Stimulated activated naive CD8-positive, alpha-beta T cell treated with anti-CD3 and anti-CD28 coated beads, Interleukin-15, Interleukin-2, amounts not matched to agents 100 U/mL and 50 U/mL, for 24 hours (primary cell): Measurements from ENCODE around the gene RB1.
A peak's percentile ranks its signal among the peaks of the same experiment; 100 is the strongest.

Source experiments
- ATAC-seq: fragments of 150-1000 bp; cut with Tn5 transposase; one replicate; pipeline ENCODE4 v1.10.0; 2021
- DNase-seq: peaks from one replicate; pipeline ENCODE4 v3.0.0; 2021

Gene RB1

DNA sequence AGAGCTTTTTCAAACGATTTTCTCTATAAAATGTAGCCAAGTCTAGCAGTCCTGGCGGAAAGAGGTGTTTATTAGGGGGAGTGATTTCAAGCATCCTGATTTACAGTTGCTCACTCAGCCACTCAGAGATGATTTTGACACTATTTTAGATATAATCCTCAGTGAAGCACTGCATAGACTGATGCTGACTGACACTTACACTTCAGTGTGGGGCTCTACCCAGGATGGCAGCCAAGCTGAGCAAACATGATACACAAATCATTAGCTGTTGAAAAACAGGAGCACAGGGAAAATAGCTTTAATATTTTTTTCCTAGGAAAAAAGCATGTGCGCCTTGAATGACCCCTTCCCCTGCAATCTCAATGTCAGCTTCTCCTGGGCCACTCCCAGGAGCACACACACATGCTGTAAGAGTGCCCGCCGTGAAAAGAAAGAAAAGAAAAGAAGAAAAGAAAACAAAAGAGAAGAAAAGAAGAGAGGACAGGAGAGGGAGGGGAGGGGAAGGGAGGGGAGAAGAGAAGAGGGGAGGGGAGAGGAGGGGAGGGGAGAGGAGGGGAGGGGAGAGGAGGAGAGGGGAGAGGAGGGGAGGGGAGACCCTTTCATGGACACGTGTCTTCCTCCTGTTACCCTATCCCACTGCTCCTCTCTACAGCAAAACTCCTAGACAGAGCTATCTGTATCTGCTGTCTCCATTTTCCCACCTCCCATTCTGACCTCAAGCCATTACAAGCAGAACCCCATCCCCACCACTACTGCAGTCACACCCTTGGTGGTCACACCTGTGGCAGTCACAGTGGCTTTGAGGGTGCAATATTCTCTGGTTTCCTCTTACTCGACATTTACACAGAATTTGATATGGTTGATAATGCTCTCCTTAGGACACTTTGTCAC is 193.0 kb downstream of the RB1 start:
- DNase-seq (peak; percentile 29), ATAC-seq (no peak)

GRCh38 chr13:48497669-48498068 is 194.1 kb downstream of the RB1 start:
- DNase-seq, result no peak
- ATAC-seq, result no peak

GRCh38 chr13:48500652-48501197 is 197.2 kb downstream of the RB1 start:
- no peak for DNase-seq
- no peak for ATAC-seq

- DNase-seq (no peak), ATAC-seq (no peak)
Observed at GRCh38 chr13:48501705-48502104, 198.2 kb downstream of the RB1 start.

DNA sequence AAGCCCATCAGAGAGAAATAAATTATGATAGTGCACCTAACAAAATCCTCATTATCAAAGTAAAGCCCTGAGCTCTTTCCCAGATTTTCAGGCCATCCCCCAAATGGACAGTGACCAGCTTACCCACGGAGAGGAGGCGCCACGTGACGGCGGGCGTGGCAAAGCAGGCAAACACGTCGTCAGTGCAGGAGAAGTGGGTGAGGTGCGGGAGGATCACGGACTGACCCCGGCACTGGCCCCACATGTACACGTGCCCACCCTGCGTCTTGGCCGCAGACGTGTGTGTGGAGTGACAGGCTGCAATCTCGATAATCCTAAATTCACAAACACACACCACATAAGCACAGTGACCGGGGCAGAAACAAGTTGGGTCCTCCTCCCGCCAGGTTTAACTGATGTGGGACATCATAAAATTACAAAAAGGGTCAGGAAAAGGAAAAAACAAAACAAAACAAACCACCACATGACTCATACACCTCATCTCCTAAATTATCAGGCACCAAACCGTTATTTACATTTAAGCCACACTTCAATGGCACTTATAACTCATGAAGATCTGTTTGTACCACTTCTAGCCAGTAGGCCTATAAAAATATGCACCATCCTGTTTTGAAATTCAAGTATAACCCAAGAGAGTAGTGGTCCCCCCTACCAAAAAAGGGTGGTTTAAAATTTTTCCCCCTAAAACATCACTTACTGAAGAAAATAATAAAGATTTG is 199.2 kb downstream of the RB1 start:
- ATAC-seq (no peak), DNase-seq (no peak)

DNA sequence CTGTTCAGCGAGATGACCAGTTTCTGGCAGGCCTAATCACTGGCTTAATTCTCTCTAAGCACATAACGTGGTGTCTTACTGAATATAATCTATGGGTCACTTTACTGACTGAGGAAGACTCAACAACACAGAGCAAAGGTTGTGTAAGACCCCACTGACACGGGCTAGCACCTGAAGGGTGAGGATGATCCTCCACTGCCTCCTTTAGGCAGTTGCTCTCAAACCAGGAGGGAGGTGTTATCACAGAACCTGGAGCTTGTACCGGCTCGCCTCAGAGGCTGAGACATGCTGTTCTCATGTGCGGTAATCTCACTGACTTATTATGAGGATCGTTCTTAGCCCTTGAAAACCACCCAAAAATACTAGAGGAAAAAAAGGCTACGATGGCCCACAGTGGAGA is 201.1 kb downstream of the RB1 start:
- ATAC-seq, result no peak
- DNase-seq, result no peak

DNA sequence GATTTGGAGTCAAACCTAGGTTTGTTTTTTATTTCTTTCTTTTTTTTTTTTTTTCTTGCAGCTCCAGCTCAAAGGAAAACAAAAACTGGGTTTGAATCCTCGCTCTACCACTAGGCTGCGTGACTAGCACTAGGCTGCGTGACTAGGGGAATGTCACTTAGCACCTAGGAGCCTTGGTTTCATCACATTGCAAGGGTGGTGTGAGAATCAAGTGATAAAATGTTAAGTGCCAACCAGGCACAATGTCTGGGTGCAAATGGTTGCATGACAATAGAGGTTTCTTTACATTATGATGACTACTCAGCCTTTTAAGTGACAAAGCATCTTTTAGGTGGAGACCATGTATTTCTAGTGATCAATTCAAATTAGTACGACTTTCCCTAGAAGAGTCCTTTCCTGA is 201.5 kb downstream of the RB1 start:
- ATAC-seq (peak; percentile 48), DNase-seq (no peak)

DNA sequence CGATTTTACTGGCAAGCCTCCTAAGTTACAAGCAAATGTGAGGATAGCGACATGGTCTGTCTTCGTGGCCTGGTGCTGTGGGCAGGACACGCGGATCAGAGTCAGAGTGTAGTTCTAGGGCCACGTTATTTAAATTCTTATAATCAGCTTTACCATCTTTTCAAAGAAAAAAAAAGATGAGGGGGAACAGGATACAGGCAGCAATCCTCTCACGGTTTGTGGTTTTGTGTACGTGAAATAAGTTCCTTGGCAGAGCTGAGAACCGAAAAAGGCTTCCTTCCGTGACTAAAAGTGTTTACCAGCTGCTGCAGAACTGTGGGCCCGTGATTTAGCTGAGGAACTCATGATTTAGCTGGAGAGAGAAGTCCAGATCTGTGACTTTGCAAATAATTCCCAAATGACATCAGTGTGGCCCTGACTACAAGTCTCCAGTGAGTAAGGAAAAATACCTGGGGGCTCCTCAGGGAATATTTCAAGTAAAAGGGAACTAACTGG is 202.1 kb downstream of the RB1 start:
- ATAC-seq (peak; percentile 65), DNase-seq (peak; percentile 34)

- no peak for DNase-seq
- peak; percentile 11 for ATAC-seq
Observed at GRCh38 chr13:48506092-48506701, 202.6 kb downstream of the RB1 start.

GRCh38 chr13:48507021-48507420 is 203.5 kb downstream of the RB1 start:
- ATAC-seq (no peak), DNase-seq (no peak)

DNA sequence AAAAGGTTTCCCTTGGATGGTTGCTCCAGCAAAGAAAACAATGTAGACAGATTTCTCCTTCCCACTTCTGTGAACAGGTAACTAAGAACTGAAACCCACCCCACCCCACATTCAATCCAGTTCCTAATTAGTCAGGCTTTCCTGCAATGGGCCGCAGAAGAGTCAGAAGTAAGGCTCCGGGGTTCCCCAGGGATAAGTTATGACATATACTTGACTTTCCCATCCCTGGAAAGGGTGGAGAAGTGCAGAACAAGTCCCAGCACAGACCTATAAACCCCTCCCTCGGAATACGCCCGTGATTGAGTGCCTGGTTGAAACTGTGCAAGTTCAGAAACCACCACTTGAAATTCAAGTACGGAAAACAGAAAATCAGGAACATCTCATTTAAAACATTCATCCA is 204.5 kb downstream of the RB1 start:
- ATAC-seq (no peak), DNase-seq (no peak)

DNA sequence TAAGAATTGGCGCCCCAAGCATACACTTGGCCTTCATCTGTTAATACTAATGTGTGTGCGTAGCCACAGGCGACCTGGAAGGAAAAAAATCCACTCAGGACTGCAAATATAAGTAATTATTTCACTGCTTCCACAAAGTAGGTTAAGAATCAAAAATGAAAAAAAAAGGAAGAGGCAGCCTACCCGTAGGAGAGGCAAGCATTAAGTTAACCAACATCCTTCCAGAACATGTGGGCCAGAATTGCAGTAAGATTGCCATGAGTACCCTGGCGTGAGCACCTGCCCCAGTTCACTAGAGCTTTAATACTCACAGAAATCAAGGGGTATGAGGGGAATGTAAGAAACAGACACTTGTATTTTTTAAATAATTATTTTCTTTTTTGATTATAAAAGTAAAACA is 207.1 kb downstream of the RB1 start:
- no peak for ATAC-seq
- no peak for DNase-seq

- no peak for ATAC-seq
- DNase-seq, result no peak
Observed at GRCh38 chr13:48511621-48512230, 208.2 kb downstream of the RB1 start.

GRCh38 chr13:48514793-48515192 is 211.2 kb downstream of the RB1 start:
- DNase-seq, result no peak
- ATAC-seq, result no peak

DNA sequence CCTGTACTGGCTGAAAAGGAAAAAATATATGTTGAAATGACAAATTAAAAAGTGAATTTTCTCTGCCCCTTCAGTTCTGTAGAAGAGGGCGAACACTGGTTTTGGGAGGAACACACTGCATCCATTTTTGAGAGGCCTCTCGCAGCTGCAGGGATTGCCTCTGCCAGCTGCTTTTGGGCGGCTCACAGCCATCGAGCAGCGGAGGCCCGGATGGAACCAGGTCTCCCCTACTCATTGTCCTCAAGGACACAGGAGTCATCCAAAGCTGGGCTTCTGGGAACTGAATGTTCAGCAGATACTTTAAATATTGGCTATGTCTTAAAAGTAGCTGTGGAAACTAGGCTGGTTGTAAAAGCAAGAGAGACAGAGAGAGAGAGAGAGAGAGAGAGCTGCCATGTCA is 212.2 kb downstream of the RB1 start:
- ATAC-seq (no peak), DNase-seq (no peak)

GRCh38 chr13:48518083-48518482 is 214.5 kb downstream of the RB1 start:
- no peak for ATAC-seq

GRCh38 chr13:48526286-48526685 is 222.7 kb downstream of the RB1 start:
- no peak for ATAC-seq
- no peak for DNase-seq

More at GRCh38 chr13:48518083-48518482, 214.5 kb downstream of the RB1 start:
- DNase-seq, result no peak

GRCh38 chr13:48527955-48528354 is 224.4 kb downstream of the RB1 start:
- no peak for ATAC-seq

GRCh38 chr13:48528720-48529119 is 225.2 kb downstream of the RB1 start:
- DNase-seq (no peak), ATAC-seq (no peak)

More at GRCh38 chr13:48527955-48528354, 224.4 kb downstream of the RB1 start:
- no peak for DNase-seq

DNA sequence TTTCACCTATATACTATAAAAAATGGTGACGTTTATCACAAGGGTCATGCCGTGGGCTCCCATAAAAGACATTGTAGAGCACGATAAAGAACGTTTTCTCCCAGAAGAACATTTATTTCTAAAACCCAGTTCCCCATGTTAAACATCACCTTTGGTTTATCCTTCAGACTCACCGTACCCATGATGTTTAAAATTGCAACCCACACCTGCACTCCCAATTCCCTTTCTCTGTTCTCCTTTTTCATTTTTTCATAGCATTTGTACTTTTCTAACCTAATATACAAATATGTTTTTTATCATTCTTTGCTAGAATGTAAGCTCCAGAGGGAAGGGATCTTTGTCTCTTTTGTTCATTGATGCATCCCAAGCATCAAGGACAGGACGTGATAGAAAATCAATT is 227.3 kb downstream of the RB1 start:
- ATAC-seq (no peak), DNase-seq (no peak)
